ENCODE results near the gene CYTH3.
A peak's percentile ranks its signal among the peaks of the same experiment; 100 is the strongest.
"Not testable (repeated sequence)": the region's sequence is repeated elsewhere in the genome, so short reads cannot be mapped to it uniquely, and the experiment has no call there.

The CYTH3 gene, protein sequence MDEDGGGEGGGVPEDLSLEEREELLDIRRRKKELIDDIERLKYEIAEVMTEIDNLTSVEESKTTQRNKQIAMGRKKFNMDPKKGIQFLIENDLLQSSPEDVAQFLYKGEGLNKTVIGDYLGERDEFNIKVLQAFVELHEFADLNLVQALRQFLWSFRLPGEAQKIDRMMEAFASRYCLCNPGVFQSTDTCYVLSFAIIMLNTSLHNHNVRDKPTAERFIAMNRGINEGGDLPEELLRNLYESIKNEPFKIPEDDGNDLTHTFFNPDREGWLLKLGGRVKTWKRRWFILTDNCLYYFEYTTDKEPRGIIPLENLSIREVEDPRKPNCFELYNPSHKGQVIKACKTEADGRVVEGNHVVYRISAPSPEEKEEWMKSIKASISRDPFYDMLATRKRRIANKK

DNA sequence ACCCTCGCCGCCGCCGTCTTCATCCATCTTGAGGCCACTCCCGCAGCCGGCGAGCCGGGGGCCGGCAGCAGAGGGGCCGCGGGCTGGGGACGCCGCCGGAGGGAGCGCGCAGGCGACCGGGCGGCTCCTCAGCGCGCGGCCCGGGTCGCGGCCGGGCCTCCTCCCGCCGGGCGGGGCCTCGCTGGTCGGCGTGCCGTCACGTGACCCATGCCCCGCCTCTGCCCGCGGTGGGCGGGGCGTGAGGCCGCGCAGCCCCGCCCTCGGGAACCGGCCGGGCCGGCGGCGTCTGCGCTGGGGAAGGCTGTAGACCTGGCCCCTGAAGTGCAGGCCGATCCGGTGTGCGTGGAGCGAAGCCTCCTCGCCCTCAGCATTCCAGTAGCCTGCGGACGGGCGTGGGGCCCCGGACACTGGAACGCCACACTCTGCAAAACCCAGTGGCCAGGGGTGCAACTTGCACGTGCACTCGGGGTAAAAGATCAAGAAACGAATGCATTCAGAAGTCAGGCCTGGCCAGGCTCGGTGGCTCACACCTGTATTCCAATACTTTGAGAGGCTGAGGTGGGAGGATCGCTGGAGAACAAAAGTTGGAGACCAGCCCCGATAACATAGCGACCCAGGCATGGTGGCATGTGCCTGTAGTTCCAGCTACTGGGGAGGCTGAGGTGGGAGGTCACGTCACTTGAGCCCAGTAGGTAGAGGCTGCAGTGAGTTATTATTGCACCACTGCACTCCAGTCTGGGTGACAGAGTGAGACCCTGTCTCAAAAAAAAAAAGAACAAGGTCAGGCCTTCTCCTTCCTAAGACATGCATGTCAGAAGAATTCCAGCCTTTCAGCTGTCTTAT is at the start of gene CYTH3:
TSS of gene CYTH3 (minus strand) at position 144 of the 843 bp plus-strand sequence. CDS start at position 27, 117 bp downstream.
- DNase-seq: peak; percentile 84

DNA sequence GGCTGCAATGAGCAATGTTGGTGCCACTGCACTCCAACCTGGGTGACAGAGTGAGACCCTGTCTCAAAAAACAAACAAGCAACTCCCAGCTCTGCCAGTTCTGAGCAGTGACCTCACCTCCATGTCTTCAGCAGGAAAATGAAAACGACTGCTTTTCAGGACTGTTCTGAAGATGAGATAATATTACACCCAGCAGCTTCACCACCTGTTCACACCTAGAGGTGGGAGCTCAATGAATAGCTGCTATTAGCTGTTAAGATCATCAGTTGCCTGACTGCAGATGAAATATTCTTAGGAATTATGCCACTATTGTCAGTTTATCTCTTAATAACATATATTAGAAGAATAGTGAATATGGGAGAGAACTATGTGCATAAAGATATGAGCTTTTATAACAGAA is 48.4 kb upstream of the CYTH3 start:
- no peak for DNase-seq

DNA sequence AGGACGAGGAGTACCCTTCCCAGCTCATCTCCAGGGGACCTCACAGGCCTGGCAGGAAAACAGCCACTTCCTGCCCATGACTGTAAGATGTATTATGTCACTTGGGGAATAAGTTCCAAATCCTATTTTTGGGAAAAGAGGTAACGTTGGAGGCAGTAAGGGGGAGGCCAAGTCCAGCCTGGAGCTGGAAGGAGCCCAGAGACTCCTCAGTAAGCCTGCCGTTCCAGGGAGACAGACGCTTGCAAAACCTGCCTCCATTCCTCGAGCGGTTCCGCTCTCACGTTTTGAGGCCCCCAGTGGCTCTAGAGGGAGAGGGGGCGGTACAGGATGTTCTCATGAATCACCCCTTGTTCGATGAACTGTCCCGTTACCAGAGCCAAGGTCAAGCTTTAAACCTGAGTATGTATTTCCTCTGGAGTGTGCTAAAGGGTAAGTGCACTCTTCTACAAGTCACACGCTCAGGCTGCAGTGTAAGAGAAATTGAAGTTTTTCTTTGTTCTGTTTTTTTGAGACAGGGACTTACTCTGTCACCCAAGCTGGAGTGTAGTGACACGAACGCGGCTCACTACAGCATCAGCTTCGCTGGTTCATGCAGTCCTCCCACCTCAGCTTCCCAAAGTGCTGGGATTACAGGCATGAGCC is 45.5 kb upstream of the CYTH3 start:
- DNase-seq: peak; percentile 44

DNA sequence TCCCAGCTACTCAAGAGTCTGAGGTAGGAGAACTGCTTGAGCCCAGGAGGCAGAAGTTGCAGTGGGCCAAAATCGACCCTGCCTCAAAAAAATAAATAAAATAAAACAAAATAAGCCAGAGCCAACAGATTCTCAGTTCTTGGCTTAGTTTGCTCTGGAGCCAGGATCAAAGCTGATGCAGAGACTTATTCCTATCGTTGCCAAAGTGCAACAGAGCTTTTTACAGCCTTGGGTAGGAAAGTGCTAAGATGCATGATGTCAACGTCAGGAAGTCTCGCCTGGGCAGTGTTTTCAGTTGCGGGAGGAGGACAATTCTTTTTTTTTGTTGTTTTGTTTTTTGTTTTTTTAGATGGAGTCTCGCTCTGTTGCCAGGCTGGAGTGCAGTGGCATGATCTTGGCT is 43.8 kb upstream of the CYTH3 start:
- no peak for DNase-seq

DNA sequence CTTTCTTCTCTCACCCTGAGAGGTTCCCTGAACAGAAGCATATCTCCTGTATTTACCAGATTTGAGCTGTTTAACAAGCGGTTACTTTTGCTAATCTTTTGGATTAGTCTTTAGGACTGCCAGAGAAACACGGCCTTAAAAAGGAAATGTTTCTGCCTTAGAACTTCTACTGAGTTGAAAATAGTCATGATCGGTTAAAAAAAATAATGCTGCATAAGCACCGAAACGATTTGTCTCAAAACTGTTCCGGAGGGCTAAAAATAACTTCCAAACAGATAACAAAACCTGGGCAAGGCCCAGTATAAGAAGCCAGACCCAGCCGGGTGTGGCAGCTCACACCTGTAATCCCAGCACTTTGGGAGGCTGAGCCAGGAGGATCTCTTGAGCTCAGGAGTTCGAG is 43.3 kb upstream of the CYTH3 start:
- no peak for DNase-seq

DNA sequence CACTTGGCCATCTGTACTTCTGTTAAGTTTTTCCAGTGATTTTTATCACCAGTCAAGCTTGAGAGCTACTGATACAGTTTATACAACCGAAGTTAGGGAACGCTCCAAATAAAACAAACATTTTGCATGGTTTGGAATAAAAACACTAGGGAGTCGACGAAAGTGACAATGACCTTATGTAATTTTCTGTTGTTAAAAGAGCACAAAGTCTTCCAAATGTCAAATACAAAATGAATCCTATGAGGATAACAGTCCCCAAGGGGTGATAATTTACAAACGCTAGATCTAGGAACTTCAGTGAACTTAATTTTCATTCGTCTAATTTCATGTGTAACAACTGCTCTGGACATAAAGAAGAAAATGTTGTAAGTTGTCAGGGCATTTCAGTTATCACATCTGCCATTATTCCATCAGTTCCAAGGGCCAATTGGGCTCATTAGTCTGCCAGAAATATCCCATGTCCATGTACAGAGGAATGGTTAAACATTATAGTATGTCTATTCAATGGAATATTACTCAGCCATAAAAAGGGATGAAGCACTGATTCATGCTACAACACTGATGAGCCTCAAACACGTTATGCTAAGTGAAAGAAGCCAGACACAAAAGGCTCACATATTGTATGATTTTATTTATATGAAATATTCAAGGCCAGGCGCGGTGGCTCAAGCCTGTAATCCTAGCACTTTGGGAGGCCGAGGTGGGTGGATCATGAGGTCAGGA is 38.0 kb upstream of the CYTH3 start:
- no peak for DNase-seq

DNA sequence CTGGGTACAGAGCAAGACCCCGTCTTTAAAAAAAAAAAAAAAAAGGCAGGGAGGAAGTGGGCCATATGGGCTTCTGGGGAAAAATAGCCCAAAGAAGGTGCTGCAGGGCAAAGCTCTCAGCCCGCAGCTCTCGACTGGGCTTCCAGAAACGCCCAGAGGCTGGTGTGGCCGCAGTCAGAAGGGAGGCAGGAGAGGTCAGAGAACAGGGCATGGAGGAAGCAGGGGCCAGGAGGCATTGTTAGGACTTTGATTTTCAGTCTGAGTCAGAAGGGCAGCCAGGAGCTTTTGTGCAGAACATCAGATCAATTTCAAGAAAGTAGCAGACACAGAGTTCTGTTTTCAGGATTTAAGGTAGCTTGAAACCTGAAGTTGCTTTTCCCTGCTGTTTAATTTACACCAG is 35.3 kb upstream of the CYTH3 start:
- no peak for DNase-seq

DNA sequence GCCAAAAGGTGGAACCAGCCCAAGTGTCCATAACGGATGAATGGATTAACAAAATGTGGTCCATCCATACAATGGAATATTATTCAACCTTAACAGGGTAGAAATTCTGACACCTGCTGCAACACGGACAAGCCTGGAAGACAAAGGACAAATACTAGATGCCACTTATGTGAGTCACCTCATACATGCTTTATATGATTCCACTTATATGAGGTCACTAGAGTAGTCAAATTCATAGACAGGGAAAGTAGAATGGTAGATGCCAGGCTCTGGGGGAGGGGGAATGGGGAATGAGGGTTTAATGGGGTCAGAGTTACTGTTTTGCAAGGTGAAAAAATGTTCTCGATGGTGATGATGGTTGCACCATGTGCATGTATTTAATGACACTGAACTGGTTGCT is 34.0 kb upstream of the CYTH3 start:
- no peak for DNase-seq

DNA sequence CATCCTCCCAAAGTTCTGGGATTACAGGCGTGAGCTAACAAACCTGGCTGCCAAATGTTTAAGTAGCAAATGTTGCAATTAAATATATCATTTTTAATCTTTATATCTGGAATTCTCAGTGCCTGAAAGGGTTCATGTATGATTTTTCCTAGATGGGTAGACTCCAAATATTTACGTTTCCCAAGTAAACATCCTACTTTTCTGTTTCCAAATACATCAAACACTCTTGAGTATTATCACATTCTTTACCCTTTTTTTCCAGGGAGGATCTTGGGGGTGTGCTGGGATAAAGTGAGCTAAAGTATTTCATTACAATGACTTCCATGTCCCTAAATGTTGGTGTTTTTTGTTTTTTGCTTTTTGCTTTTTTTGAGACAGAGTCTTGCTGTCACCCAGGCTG is 32.9 kb upstream of the CYTH3 start:
- DNase-seq: no peak

DNA sequence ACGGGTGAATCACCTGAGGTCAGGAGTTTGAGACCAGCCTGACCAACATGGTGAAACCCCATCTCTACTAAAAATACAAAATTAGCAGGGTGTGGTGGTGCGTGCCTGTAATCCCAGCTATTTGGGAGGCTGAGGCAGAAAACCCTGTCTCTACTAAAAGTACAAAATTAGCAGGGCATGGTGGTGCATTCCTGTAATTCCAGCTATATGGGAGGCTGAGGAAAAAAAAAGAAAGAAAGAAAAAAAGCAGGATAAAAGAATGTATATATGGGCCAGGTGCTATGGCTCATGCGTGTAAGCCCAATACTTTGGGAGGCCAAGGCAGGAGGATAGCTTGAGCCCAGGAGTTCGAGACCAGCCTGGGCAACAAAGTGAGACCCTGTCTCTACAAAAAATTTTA is 29.0 kb upstream of the CYTH3 start:
- not testable (repeated sequence) for DNase-seq

DNA sequence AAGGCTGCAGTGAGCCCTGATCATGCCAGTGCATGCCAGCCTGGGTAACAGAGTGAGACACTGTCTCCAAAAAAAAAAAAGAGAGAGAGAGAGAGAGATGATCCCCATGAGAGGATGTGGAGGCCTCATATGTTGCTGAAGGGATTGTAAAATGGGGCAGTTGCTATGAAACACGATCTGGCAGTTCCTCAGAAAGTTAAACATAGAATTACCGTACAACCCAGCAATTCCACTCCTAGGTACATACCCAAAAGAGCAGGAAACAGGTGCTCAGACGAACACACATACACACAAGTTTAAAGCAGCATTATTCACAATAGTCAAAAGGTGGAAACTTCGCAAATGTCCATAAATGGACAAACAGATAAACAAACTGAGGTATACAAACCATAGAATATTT is 27.4 kb upstream of the CYTH3 start:
- DNase-seq: no peak

DNA sequence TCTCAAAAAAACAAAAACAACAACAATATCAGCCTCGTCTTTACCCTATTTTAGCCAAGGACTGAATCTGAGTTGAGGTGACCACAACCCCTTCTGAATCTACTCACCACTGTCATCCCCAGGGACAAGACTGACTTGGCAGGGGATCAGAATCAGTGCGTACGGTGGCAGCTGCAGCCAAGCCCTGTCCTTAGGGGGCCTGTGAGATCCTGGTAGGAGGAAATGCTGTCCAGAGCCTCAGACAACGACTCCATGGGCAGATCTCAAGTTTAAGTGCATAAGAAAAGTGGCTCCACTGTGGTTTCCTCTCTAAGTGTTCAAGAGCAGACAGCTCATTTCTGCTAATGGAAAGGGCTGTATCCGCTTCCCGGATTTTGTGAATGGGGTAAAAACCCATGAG is 22.4 kb upstream of the CYTH3 start:
- DNase-seq: no peak

DNA sequence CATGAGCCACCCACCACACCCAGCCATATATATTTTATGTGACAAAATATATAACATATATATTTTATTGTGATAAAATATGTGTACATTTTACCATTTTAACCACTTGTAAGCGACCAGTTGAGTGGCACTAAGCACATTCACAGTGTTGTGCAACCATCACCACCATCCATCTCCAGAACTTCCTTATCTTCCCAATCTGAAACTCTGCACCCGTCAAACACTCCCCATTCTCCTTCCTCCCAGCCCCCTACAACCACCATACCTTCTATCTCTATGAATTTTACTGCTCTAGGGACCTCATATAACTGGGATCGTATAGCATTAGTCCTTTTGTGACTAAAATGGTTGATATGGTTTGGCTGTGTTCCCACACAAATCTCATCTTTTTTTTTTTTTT is 20.8 kb upstream of the CYTH3 start:
- no peak for DNase-seq

DNA sequence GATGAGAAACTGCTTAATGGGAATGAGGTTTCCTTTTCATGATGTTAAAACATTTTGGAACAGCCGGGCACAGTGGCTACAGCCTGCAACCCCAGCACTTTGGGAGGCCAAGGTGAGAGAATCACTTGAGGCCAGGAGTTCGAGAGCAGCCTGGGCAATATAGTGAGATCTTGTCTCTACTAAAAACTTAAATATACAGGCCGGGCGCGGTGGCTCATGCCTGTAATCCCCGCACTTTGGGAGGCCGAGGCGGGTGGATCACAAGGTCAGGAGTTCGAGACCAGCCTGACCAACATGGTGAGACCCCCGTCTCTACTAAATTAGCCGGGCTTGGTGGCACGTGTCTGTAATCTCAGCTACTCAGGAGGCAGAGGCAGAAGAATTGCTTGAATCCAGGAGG is 19.5 kb upstream of the CYTH3 start:
- DNase-seq: not testable (repeated sequence)

DNA sequence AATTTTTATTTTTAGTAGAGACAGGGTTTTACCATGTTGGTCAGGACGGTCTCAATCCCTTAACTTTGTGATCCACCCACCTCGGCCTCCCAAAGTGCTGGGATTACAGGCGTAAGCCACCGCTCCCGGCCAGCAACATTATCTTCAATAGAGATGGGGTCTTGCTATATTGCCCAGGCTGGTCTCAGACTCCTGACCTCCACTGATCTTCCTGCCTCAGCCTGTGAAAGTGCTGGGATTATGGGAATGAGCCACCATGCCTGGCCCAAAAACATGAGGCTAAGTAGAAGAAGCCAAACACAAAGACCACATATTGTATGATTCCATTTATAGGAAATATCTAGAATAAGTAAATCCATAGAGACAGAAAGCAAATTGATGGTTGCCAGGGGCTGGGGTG is 19.1 kb upstream of the CYTH3 start:
- DNase-seq: no peak

DNA sequence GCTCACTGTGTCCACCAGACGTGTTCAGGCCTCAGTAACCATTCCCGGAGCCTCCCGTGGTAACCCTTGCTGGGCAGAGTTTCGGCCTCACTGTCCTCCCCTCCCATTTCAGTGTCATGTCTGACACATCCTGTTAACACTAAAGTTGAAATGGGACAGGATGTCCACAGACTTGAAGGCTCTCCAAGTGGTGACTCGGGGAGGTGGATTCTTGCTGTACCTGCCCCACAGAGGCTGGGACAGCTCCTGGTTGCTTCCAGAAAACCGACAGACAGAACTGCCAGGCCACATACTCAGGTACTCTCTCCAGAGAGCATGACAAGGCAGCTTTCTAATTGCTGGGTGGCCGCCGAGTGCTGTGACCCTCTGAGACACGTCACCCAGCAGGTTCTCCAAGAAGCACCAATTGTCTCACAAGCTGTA is 17.9 kb upstream of the CYTH3 start:
- DNase-seq: no peak

DNA sequence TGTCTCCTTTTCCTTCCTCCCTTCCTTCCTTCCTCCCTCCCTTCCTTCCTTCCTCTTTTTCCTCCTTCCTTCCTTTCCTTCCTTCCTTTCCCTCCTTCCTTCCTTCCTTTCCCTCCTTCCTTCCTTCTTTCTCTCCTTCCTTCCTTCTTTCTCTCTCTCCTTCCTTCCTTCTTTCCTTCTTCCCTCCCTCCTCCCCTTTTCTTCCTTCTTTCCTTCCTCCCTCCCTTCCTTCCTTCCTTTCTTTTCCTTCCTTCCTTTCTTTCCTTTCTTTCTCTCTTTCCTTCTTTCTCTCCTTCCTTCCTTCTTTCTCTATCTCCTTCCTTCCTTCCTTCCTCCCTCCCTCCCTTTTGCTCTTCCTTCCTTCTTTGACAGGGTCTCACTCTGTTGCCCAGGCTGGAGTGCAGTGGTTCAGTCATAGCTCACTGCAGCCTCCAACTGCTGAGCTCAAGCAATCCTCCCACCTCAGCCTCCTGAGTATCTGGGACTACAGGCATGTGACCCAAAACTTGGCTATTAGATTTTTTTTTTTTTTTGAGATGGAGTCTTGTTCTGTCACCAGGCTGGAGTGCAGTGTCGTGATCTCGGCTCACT is 15.9 kb upstream of the CYTH3 start:
- no peak for DNase-seq

DNA sequence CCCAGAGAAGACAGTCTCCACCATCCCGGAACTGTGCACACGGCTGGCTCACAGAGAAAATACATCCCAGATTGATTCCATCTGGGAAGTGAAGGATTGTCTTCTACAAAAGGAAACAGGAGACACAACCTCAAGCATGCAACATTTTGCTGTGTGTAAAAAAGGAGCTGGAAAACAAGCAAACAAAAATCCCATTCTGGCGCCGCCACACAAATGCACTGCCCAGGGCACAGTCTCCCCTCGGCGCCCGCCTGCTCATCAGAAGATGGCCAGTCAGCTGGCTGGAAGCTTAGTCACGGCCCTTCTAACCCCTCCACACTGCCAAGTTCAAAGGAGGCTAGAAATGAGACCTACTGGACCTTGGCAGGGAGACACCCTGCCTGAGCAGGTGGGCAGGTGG is 14.1 kb upstream of the CYTH3 start:
- no peak for DNase-seq

DNA sequence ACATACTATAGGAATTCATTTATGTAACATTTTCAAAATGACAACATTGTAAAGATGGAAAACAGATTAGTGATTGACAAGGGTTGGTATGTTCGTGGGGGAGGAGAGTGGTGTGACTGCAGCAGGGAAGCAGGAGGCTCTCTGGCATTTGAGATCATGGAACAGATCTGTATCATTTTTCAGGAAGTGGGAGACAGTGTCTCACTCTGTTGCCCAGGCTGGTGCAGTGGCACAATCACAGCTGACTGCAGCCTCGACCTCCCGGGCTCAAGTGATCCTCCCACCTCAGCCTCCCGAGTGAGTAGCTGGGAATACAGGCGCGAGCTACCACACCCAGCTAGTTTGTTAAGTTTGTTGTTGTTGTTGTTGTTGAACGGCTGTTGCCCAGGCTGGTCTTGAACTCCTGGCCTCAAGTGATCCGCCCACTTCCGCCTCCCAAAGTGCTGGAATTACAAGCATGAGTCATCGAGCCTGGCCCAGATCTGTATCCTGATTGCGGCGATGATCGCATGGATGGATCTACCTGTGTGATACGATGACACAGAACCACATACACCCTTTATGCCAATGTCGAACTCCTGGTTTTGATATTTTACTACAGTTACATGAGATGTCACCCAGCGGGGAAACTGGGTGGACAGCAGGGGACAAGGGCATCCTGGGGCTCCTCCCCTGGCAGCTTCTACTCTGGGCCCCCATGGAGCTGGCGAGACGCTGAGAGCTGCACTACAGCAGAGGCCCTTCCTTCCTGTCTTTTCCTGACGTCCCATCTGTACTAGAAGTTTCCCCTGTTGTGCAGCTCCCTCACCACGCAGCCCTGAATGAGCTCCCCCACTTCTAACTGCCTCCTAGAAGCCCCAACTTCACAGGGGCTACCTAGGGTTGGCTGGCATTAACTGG is 12.3 kb upstream of the CYTH3 start:
- no peak for DNase-seq

DNA sequence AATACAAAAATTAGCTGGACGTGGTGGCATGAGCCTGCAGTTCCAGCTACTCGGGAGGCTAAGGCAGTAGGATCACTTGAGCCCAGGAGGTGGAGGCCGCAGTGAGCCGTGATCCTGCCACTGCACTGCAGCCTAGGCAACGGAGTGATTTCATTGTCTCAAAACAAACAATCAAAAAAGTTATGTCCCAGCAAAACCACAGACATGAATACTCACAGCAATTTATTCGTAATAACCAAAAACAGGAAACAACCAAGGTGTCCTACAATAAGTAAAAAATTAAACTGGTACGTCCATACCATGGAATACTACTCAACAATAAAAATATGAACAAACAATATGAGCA is 11.6 kb upstream of the CYTH3 start:
- no peak for DNase-seq

DNA sequence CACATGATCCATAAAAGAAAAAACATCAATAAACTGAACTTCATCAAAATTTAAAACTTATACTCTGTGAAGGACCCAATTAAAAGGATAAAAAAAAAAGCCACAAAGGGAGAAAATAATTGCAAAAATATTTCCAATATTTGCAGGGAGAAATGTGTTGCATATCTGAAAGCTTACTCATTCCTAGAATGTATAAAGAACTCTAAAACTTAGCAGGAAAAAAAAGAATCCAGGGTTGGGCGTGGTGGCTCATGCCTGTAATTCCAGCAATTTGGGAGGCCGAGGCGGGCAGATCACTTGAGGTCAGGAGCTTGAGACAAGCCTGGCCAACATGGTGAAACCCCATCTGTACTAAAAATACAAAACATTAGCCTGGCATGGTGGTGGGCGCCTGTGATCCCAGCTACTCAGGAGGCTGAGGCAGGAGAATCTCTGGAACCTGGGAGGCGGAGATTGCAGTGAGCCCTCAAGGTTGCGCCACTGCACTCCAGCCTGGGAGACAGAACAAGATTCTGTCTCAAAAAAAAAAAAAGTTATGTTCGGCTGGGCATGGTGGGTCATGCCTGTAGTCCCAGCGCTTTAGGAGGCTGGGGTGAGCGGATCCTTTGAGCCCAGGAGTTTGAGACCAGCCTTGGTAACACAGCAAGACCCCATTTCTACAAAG is 11.1 kb upstream of the CYTH3 start:
- not testable (repeated sequence) for DNase-seq

Data from stimulated activated CD8-positive, alpha-beta memory T cell treated with anti-CD3 and anti-CD28 coated beads, Interleukin-4, amount 100 ng/mL, for 48 hours (primary cell).